Fibroblast of skin of back (primary cell): ENCODE data around the gene DAPK3.

ENCODE experiments used
- DNase-seq: peaks from one replicate; pipeline ENCODE4 v3.0.0-alpha.2; 2013

The DAPK3 gene

GRCh38 chr19:3910105-3910504 is 60.8 kb downstream of the DAPK3 start:
- DNase-seq: no peak
